Mammary epithelial cell (primary cell): ENCODE measurements around the gene MTCL1.

ENCODE experiments used
- CTCF ChIP-seq, 2 donors: IDR thresholded peaks in 1 of 2; conservative IDR thresholded peaks in 1 of 2; 2 replicates each; pipeline ENCODE4 v1.5.1; 2011 to 2012; ENCODE audit warnings: inconsistent platforms in 2 of 2, low read length in 2 of 2, mild to moderate bottlenecking in 2 of 2, control low read depth in 1 of 2, low read depth in 1 of 2; ENCODE audit not compliant: insufficient read depth in 1 of 2; ENCODE audit errors: extremely low read depth in 1 of 2
- EZH2 ChIP-seq: IDR thresholded peaks from 2 replicates; pipeline ENCODE4 v1.6.1; 2012; ENCODE audit warnings: low read length, inconsistent platforms, borderline replicate concordance

DNA sequence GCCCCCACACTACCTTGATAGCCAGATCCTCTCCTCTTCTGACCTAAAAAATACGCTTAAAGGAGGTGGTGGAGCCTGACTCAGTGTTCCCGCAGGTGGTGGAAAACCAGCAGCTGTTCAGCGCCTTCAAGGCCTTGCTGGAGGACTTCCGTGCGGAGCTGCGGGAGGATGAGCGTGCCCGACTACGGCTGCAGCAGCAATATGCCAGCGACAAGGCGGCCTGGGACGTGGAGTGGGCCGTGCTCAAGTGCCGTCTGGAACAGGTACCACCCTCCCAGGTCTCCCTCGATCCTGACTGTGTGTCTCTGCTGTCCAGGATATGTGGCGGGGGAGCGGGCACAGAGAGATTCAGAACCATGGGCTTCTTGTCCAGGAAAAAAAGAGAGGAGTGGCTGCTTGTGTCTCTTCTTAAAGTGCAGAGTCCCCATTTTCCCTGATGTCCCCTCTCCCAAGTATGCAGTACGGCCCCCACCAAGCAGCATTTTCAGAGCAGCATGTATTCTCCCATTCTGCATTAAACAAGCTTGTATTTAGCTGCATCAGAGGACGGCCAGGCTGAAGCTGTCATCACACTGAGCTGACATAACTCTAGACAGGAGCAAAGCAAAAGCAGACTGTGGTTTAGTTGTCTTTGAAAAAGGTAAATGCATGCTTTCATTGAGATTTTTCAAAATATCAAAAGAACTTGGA lies 101.6 kb downstream of the MTCL1 start:
- TF ChIP-seq CTCF (conservative IDR thresholded peaks at IDR 0.05 in 1 of 2, IDR thresholded peaks at IDR 0.05 in 1 of 2; ENCODE audit: extremely low read depth in 1 of 2, insufficient read depth in 1 of 2, low read depth in 1 of 2, low read length in 2 of 2) (no peak), EZH2 (no peak)
